HepG2 (cell line): ENCODE measurements around the gene TMEM95. TPM values are rescaled to one million over a fixed set of nuclear protein-coding genes. Genes with fewer than 3 reads are reported as not detected.

Experiments
- BCL3 ChIP-seq: sonication (generic); formaldehyde crosslinking; IDR thresholded peaks from 2 replicates; pipeline ENCODE4 v1.5.1; 2020; ENCODE audit warnings: mild to moderate bottlenecking, missing genetic modification reagents, moderate library complexity
- BRD4 ChIP-seq: sonication (generic); formaldehyde crosslinking; IDR thresholded peaks from 2 replicates; pipeline ENCODE4 v1.4.0; 2020; ENCODE audit warnings: missing genetic modification reagents
- HBP1 ChIP-seq: IDR thresholded peaks from 2 replicates; pipeline ENCODE4 v1.6.1; 2016; ENCODE audit warnings: low read depth, control low read depth
- MXD4 ChIP-seq: IDR thresholded peaks from 2 replicates; pipeline ENCODE4 v1.6.1; 2016; ENCODE audit warnings: mild to moderate bottlenecking, missing biosample characterization, missing genetic modification reagents
- PBX2 ChIP-seq: IDR thresholded peaks from 2 replicates; pipeline ENCODE4 v1.6.1; 2016; ENCODE audit warnings: control low read depth
- PCBP1 ChIP-seq: fragments of 200-400 bp; formaldehyde crosslinking; IDR thresholded peaks from 2 replicates; pipeline ENCODE4 v1.6.1; 2017; ENCODE audit warnings: mild to moderate bottlenecking, low read depth, low read length, borderline replicate concordance
- POLR2AphosphoS2 ChIP-seq: IDR thresholded peaks from 2 replicates; pipeline ENCODE4 v1.6.1; 2011; ENCODE audit warnings: low read depth, low read length, improper control_type of control experiment
- RAD21 ChIP-seq: fragments of 450-650 bp; formaldehyde crosslinking; IDR thresholded peaks from 2 replicates; pipeline ENCODE4 v1.5.0; 2020; ENCODE audit warnings: mild to moderate bottlenecking
- REXO4 ChIP-seq: sonication (generic); formaldehyde crosslinking; IDR thresholded peaks from 2 replicates; pipeline ENCODE4 v1.8.0; 2022; ENCODE audit warnings: missing genetic modification reagents, mild to moderate bottlenecking, borderline replicate concordance
- SNRNP70 ChIP-seq: fragments of 200-400 bp; formaldehyde crosslinking; IDR thresholded peaks from 2 replicates; pipeline ENCODE4 v1.6.1; 2017; ENCODE audit warnings: mild to moderate bottlenecking, low read depth, low read length, moderate library complexity
- TBX3 ChIP-seq: fragments of 450-650 bp; IDR thresholded peaks from 2 replicates; pipeline ENCODE4 v1.6.1; 2017; ENCODE audit warnings: antibody characterized with exemption, mild to moderate bottlenecking, inconsistent platforms, borderline replicate concordance
- UBTF ChIP-seq: sonication (generic); formaldehyde crosslinking; IDR thresholded peaks from 2 replicates; pipeline ENCODE4 v1.4.0; 2020; ENCODE audit warnings: mild to moderate bottlenecking, missing genetic modification reagents
- ZBTB44 ChIP-seq: sonication (generic); formaldehyde crosslinking; IDR thresholded peaks from 2 replicates; pipeline ENCODE4 v1.4.0; 2020; ENCODE audit warnings: missing genetic modification reagents
- ZNF317 ChIP-seq: sonication (generic); formaldehyde crosslinking; IDR thresholded peaks from 2 replicates; pipeline ENCODE4 v1.5.0; 2020; ENCODE audit warnings: mild to moderate bottlenecking, missing genetic modification reagents
- ZNF337 ChIP-seq: sonication (generic); formaldehyde crosslinking; IDR thresholded peaks from 2 replicates; pipeline ENCODE4 v1.5.1; 2020; ENCODE audit warnings: missing genetic modification reagents, low read depth, mild to moderate bottlenecking, borderline replicate concordance
- ZNF383 ChIP-seq: sonication (generic); formaldehyde crosslinking; IDR thresholded peaks from 2 replicates; pipeline ENCODE4 v1.4.0; 2020; ENCODE audit warnings: missing genetic modification reagents, mild to moderate bottlenecking, borderline replicate concordance
- ZNF589 ChIP-seq: sonication (generic); formaldehyde crosslinking; conservative IDR thresholded peaks from 2 replicates; pipeline ENCODE4 v1.8.0; 2022; ENCODE audit warnings: mild to moderate bottlenecking, moderate library complexity, missing genetic modification reagents
- ZNF607 ChIP-seq: sonication (generic); formaldehyde crosslinking; IDR thresholded peaks from 2 replicates; pipeline ENCODE4 v1.5.1; 2020; ENCODE audit warnings: missing genetic modification reagents, mild to moderate bottlenecking, borderline replicate concordance
- ZNF713 ChIP-seq: sonication (generic); formaldehyde crosslinking; IDR thresholded peaks from 2 replicates; pipeline ENCODE4 v1.4.0; 2020; ENCODE audit warnings: mild to moderate bottlenecking, missing genetic modification reagents
- polyA plus RNA-seq, 8 experiments: library from polyadenylated mRNA; depleted of rRNA in 3 of 8; stranded (reverse) in 7 of 8; unstranded in 1 of 8; fragments of >200 nt; fragmentation: Illumina TruSeq in 4 of 8; extraction: Trizol in 4 of 8; gene quantifications; 2 replicates each; pipeline versions ENCODE4 v1.2.1 to v1.2.3, GENCODE V29; 2011 to 2016; ENCODE audit warnings: low read depth in 4 of 8, missing spikeins in 1 of 8, mixed read lengths in 1 of 8; ENCODE audit not compliant: insufficient read depth in 1 of 8
- total RNA-seq, 5 experiments: library from RNA; depleted of rRNA; stranded (reverse); fragments of >200 nt; fragmentation: Illumina TruSeq; extraction: Trizol; gene quantifications; 2 replicates each; pipeline ENCODE4 v1.2.3, GENCODE V29; 2016; ENCODE audit warnings: low read depth in 1 of 5

Gene TMEM95
- total and polyA plus RNA-seq, 2 of the 13 experiments (the other 11 are each of a cell fraction or from before 2014, with no cell fraction given) = not detected

GRCh38 chr17:7403977-7404736, 49.2 kb downstream of the TMEM95 start, which contains the start of gene TMEM256 (continued):
- no peak for TF ChIP-seq BCL3 (CRISPR knock-in tag)
- TF ChIP-seq PBX2 (CRISPR knock-in tag) = no peak
- no peak; the same call in 1 of the 2 replicates for TF ChIP-seq RAD21 (CRISPR knock-in tag)
- no peak for TF ChIP-seq HBP1 (CRISPR knock-in tag)
- peak; percentile 54; the same call in 1 of the 2 replicates for TF ChIP-seq POLR2AphosphoS2
- TF ChIP-seq ZBTB44 = no peak
- TF ChIP-seq MXD4 (CRISPR knock-in tag) = no peak
- peak; percentile 77; the same call in 1 of the 2 replicates for TF ChIP-seq PCBP1
- TF ChIP-seq ZNF383 = no peak
- TF ChIP-seq ZNF607 (CRISPR knock-in tag) = peak; percentile 81; the same call in 1 of the 2 replicates
- no peak for TF ChIP-seq SNRNP70
- TF ChIP-seq TBX3 = peak; percentile 74
- no peak for TF ChIP-seq REXO4 (CRISPR knock-in tag)
- TF ChIP-seq ZNF317 = no peak
- TF ChIP-seq BRD4 (CRISPR knock-in tag) = peak; percentile 51; the same call in 1 of the 2 replicates
- peak; percentile 4; the same call in 1 of the 2 replicates for TF ChIP-seq UBTF (CRISPR knock-in tag)
- TF ChIP-seq ZNF589 (CRISPR knock-in tag) = no peak
- no peak for TF ChIP-seq ZNF713 (CRISPR knock-in tag)
- 0 out of 2 replicates have a peak, but pooled peaks have one; percentile 27 for TF ChIP-seq ZNF337 (CRISPR knock-in tag)
